Measurements from ENCODE around the gene ETV2.
A peak's percentile ranks its signal among the peaks of the same experiment; 100 is the strongest.
"Not testable (repeated sequence)": the region's sequence is repeated elsewhere in the genome, so short reads cannot be mapped to it uniquely, and the experiment has no call there.

The ETV2 gene

DNA sequence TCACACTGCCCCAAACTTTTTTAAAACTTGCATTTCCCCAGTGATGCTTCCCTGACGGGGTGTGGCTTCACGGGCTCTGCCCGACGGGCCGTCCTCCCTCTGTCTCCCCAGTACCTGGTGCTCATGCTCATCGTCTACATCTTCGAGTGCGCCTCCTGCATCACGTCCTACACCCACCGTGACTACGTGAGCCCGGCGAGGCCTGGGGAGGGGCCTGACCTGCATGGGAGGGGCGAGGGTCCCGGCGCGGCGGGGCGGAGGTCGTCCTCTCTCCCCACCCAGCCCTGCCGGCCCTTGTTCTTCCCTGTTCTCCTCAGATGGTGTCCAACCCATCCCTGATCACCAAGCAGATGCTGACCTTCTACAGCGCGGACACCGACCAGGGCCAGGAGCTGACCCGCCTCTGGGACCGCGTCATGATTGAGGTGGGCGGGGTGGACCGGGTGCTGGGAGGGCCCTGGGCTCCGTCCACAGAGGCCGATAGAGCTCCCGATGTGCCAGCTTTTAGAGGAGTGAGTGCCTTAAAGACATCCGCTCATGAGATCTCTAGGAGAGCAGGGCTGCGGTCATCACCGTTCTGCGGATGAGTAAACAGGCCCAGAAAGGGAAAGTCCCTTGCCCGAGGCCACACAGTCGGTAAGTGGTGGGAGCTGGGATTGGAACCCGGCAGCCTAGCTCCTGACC lies 31.7 kb downstream of the ETV2 start:
- Histone ChIP-seq H4K20me1 (ENCODE audit: insufficient read depth) (no peaks in the 10 kb centered on the region), H3K79me2 (ENCODE audit: insufficient read depth, low read depth) (no peaks in the 10 kb centered on the region), H3K4me1 (ENCODE audit: low read depth, poor library complexity, severe bottlenecking) (no peaks in the 10 kb centered on the region), H3K36me3 (ENCODE audit: insufficient read depth) (no peaks in the 10 kb centered on the region), H3K4me2 (peak overlapping the region; percentile 26; the same call in 1 of the 2 replicates), H3K27me3 (ENCODE audit: insufficient read depth, low read depth) (peaks cover 49% of the 10 kb centered on the region), H3K4me3 (IDR thresholded peaks at IDR 0.05; ENCODE audit: insufficient read depth, low read depth, low read length) (no peak overlapping the region), H3K27ac (no peak overlapping the region), H3K9ac (no peak overlapping the region), H2AFZ (ENCODE audit: low read depth) (peak overlapping the region; percentile 40; the same call in 1 of the 2 replicates)
- TF ChIP-seq, protein P1, sequence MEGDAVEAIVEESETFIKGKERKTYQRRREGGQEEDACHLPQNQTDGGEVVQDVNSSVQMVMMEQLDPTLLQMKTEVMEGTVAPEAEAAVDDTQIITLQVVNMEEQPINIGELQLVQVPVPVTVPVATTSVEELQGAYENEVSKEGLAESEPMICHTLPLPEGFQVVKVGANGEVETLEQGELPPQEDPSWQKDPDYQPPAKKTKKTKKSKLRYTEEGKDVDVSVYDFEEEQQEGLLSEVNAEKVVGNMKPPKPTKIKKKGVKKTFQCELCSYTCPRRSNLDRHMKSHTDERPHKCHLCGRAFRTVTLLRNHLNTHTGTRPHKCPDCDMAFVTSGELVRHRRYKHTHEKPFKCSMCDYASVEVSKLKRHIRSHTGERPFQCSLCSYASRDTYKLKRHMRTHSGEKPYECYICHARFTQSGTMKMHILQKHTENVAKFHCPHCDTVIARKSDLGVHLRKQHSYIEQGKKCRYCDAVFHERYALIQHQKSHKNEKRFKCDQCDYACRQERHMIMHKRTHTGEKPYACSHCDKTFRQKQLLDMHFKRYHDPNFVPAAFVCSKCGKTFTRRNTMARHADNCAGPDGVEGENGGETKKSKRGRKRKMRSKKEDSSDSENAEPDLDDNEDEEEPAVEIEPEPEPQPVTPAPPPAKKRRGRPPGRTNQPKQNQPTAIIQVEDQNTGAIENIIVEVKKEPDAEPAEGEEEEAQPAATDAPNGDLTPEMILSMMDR (conservative IDR thresholded peaks at IDR 0.05; ENCODE audit: low read depth, low read length), result no peak

DNA sequence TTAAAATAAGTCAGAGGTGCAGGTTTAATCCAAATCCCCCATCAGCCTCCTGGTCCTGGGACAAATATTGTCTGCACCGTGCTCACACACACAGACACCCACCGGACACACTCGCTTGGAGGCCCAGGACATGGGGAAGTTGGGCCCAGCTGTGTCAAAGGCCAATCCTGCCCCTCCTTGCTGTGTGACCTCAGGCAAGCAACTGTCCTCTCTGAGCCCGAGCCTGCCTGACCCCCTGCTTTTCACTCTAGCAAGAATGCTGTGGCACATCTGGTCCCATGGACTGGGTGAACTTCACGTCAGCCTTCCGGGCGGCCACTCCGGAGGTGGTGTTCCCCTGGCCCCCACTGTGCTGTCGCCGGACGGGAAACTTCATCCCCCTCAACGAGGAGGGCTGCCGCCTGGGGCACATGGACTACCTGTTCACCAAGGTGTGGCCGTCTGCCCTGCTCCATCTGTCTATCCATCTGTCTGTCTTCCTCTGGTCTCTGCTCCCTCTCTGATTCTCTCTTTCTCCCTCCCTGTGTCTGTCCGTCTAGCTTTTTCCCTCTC lies 34.1 kb downstream of the ETV2 start:
- Histone ChIP-seq H2AFZ (ENCODE audit: low read depth) (no peak overlapping the region), H3K4me3 (IDR thresholded peaks at IDR 0.05; ENCODE audit: insufficient read depth, low read depth, low read length) (no peak overlapping the region), H3K9ac (no peak overlapping the region), H3K4me1 (ENCODE audit: low read depth, poor library complexity, severe bottlenecking) (no peaks in the 10 kb centered on the region), H3K4me2 (no peak overlapping the region), H3K79me2 (ENCODE audit: insufficient read depth, low read depth) (no peaks in the 10 kb centered on the region), H3K36me3 (ENCODE audit: insufficient read depth) (no peaks in the 10 kb centered on the region), H4K20me1 (ENCODE audit: insufficient read depth) (no peaks in the 10 kb centered on the region), H3K27me3 (ENCODE audit: insufficient read depth, low read depth) (peaks cover 45% of the 10 kb centered on the region), H3K27ac (no peak overlapping the region)
- TF ChIP-seq, protein P1 (conservative IDR thresholded peaks at IDR 0.05; ENCODE audit: low read depth, low read length), result no peak

DNA sequence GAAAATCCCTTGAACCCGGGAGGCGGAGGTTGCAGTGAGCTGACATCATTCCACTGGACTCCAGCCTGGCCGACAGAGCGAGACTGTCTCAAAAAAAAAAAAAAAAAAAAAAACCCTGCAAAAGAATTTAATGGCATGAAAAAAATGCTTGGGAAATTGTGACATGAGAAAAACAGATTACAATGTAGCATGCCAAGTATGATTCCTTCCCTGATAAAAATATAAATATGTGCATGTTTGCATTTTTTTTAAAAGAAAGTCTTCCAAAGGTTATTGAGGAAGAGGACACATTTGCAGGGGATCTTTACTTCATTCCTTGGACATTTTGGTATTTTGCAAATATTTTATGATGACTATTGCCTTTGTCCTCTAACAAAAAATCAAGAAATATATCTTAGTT lies 48.3 kb downstream of the ETV2 start:
- Histone ChIP-seq H3K36me3 (ENCODE audit: insufficient read depth) (no peaks in the 10 kb centered on the region), H3K79me2 (ENCODE audit: insufficient read depth, low read depth) (no peaks in the 10 kb centered on the region), H4K20me1 (ENCODE audit: insufficient read depth) (no peaks in the 10 kb centered on the region), H3K27me3 (ENCODE audit: insufficient read depth, low read depth) (peaks cover 18% of the 10 kb centered on the region; the same call in 1 of the 2 replicates), H3K4me3 (IDR thresholded peaks at IDR 0.05; ENCODE audit: insufficient read depth, low read depth, low read length) (no peak overlapping the region), H2AFZ (ENCODE audit: low read depth) (no peak overlapping the region), H3K4me2 (no peak overlapping the region), H3K9ac (no peak overlapping the region), H3K4me1 (ENCODE audit: low read depth, poor library complexity, severe bottlenecking) (no peaks in the 10 kb centered on the region), H3K27ac (no peak overlapping the region)
- TF ChIP-seq, protein P1 (conservative IDR thresholded peaks at IDR 0.05; ENCODE audit: low read depth, low read length), result no peak

DNA sequence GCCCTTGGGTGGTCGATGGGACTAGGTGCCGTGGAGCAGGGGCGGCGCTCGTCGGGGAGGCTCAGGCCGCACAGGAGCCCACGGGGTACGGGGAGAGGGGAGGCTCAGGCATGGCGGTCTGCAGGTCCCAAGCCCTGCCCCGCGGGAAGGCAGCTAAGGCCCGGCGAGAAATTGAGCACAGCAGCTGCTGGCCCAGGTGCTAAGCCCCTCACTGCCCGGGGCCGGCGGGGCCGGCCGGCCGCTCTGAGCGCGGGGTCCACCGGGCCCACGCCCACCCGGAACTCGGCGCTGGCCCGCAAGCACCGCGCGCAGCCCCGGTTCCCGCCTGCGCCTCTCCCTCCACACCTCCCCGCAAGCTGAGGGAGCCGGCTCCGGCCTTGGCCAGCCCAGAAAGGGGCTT lies 49.6 kb downstream of the ETV2 start:
- not testable (repeated sequence) for H2AFZ ChIP-seq (ENCODE audit: low read depth); H3K4me1 ChIP-seq (ENCODE audit: low read depth, poor library complexity, severe bottlenecking); H3K79me2 ChIP-seq (ENCODE audit: insufficient read depth, low read depth); H3K9ac ChIP-seq; H3K36me3 ChIP-seq (ENCODE audit: insufficient read depth); H3K4me3 ChIP-seq (IDR thresholded peaks at IDR 0.05; ENCODE audit: insufficient read depth, low read depth, low read length); H3K4me2 ChIP-seq; H4K20me1 ChIP-seq (ENCODE audit: insufficient read depth); H3K27ac ChIP-seq
- H3K27me3 ChIP-seq (ENCODE audit: insufficient read depth, low read depth), result peaks cover 18% of the 10 kb centered on the region; the same call in 1 of the 2 replicates

DNA sequence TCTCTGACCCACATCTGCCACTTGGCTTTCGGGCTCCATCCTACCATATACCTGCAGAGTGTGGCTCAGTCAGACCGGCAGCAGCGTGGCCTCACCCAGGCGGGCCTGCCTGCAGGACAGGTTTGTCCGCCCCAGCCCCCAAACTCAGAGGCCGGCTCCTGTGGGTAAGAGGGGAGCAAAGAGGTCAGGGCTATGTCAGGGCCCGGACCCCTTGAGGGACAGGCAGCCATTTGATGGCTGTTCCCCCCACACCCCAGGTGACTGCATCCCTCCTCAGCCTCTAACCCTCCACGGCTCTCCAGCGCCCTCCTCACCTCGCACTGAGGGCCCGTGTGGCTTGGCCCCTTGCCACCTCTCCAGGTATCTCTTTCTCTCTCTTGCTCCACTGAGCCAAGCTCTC lies 50.5 kb downstream of the ETV2 start:
- Histone ChIP-seq H4K20me1 (ENCODE audit: insufficient read depth) (no peaks in the 10 kb centered on the region), H3K9ac (no peak overlapping the region), H3K27ac (no peak overlapping the region), H2AFZ (ENCODE audit: low read depth) (no peak overlapping the region), H3K79me2 (ENCODE audit: insufficient read depth, low read depth) (no peaks in the 10 kb centered on the region), H3K4me3 (IDR thresholded peaks at IDR 0.05; ENCODE audit: insufficient read depth, low read depth, low read length) (no peak overlapping the region), H3K4me2 (no peak overlapping the region), H3K36me3 (ENCODE audit: insufficient read depth) (no peaks in the 10 kb centered on the region), H3K27me3 (ENCODE audit: insufficient read depth, low read depth) (peaks cover 20% of the 10 kb centered on the region; the same call in 1 of the 2 replicates), H3K4me1 (ENCODE audit: low read depth, poor library complexity, severe bottlenecking) (peaks cover 2% of the 10 kb centered on the region)
- TF ChIP-seq, protein P1 (conservative IDR thresholded peaks at IDR 0.05; ENCODE audit: low read depth, low read length), result no peak
